GM18951 (cell line): ENCODE results near the gene CDKAL1.

ENCODE experiments used
- POLR2A ChIP-seq: IDR thresholded peaks from 4 replicates; pipeline ENCODE4 v1.6.1; 2011; ENCODE audit warnings: mild to moderate bottlenecking; ENCODE audit not compliant: insufficient read length, insufficient read depth; ENCODE audit errors: extremely low read depth
- in situ Hi-C: fragments of 300-500 bp; cut with MboI; formaldehyde crosslinking; loops from one replicate; pipeline ENCODE4 v1.12.0; 2022; ENCODE audit warnings: low sequenced_read_pairs, mixed read lengths, inconsistent platforms; ENCODE audit not compliant: unreplicated experiment

CDKAL1 gene

DNA sequence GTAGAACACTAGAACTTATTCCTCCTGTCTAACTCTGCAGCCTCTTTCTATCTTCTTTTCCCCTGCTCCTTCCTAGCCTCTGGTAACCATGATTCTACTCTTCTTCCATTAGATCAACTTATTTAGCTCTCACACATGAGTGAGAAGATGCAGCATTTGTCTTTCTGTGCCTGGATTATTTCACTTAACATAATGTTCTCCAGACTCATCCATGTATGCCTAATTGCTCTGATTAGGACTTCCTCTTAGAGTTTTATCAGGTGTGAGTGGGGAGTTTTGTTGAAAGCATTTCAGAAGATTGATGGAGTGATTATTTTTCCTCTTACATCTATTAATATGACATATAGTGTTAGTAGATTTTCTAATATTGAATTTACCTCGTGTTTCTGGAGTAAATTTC lies 140.4 kb downstream of the CDKAL1 start:
- TF ChIP-seq POLR2A, result no peak
- in situ Hi-C loops, result no loop called here

DNA sequence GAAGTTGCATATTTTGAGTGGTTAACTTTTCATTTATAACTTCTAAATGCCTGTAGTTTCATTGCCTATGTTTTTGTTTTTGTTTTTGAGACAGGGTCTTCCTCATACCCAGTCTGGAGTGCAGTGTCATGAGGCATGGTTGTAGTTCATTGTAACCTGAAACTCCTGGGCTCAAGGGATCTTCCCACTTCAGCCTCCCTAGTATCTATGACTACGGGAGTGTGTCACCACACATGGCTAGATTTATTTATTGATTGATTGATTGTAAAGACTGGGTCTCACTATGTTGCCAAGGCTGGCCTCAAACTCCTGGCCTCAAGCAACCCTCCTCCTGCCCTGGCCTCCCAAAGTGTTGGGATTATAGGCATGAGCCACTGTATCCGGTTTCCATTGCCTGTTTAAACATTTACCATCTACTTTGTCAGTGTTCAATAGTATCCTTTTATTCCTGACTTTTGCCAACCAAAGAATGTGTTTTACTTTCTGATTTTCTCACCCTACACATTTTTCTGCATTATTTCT lies 144.6 kb downstream of the CDKAL1 start:
- in situ Hi-C loops, result no loop called here
- no peak for TF ChIP-seq POLR2A

DNA sequence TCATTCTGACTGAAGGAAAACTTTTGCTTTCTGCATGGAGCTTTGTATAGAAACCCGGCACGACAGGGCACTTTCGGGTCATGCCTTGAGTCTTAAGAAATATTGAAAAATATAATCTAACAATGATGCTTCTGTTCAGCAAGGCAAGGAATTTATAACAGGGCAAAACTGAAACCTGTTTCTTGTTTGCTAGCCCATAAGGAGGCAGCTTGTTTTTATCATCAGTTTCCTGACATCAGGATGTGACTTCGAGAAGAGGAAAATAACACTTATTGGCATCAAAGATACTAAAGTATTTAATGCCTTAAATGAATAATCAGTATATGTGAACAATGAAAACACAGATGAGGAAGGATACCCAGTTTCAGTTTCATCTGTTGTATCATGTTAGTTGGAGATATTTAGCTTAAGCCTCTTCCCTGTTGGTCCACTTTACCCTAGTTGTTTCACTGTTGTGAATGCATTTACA lies 146.5 kb downstream of the CDKAL1 start:
- in situ Hi-C loops, result no loop called here
- no peak for TF ChIP-seq POLR2A

DNA sequence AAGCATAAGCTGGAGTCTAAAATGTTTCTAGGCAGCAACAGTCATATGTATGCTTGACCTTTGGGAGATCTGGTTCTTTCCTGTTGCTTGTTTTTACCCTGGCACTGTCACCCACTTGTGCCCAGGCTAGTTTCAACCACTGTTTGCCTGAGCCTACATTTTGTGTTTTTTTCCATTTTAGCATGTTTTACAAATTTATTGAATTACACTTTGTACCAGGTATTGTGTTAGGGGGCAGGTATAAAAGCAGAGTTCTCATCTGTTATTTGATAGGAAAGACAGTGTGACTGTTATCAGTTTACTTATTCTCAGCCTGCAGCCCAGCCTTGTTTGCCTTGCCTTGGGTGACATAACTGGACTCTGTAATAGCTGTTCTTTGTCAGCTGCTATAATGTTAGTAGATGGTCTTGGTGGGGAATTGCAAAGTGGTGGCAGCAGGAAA lies 147.0 kb downstream of the CDKAL1 start:
- in situ Hi-C loops, result no loop called here
- TF ChIP-seq POLR2A, result no peak

DNA sequence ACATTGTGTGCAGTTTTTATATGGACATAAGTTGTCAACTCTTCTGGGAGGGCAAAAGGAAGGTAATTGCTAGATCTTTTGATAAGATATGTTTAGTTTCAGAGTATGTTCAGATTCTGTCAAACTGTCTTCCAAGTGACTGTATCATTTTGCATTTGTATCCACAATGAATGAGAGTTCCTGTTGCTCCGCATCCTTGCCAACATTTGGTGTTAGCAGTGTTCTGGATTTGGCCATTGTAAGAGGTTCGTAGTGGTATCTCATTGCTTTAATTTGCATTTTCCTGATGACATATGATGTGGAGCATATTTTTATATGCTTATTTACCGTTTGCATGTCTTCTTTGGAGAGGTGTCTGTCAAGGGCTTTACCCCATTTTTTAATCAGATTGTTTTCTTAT lies 150.2 kb downstream of the CDKAL1 start:
- TF ChIP-seq POLR2A, result no peak
- in situ Hi-C loops, result no loop called here

DNA sequence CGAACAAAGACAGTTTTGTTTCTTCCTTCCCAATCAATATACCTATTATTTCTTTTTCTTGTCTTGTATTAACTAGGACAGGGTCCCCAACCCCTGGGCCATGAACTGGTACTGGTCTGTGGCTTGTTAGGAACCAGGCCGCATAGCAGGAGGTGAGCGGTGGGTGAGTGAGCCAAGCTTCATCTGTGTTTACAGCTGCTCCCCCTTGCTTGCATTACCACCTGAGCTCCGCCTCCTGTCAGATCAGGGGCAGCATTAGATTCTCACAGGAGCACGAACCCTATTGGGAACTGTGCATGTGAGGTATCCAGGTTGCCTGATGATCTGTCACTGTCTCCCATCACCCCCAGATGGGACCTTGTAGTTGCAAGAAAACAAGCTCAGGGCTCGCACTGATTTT lies 151.9 kb downstream of the CDKAL1 start:
- in situ Hi-C loops, result no loop called here
- no peak for TF ChIP-seq POLR2A

DNA sequence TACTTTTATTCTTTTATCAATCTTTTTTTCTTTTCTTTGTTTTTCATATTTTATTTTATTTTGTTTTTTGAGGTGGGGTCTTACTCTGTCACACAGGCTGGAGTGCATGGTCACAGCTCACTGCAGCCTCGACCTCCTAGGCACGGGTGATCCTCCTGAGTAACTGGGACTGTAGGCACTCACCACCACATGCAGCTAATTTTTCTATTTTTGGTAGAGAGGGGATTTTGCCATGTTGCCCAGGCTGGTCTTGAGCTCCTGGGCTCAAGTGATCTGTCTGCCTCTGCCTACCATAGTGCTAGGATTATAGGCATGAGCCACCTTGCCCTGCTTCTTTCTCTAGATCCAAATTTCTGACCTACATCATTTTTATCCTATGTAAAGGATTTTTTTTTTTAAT lies 153.2 kb downstream of the CDKAL1 start:
- in situ Hi-C loops, result no loop called here
- no peak for TF ChIP-seq POLR2A

DNA sequence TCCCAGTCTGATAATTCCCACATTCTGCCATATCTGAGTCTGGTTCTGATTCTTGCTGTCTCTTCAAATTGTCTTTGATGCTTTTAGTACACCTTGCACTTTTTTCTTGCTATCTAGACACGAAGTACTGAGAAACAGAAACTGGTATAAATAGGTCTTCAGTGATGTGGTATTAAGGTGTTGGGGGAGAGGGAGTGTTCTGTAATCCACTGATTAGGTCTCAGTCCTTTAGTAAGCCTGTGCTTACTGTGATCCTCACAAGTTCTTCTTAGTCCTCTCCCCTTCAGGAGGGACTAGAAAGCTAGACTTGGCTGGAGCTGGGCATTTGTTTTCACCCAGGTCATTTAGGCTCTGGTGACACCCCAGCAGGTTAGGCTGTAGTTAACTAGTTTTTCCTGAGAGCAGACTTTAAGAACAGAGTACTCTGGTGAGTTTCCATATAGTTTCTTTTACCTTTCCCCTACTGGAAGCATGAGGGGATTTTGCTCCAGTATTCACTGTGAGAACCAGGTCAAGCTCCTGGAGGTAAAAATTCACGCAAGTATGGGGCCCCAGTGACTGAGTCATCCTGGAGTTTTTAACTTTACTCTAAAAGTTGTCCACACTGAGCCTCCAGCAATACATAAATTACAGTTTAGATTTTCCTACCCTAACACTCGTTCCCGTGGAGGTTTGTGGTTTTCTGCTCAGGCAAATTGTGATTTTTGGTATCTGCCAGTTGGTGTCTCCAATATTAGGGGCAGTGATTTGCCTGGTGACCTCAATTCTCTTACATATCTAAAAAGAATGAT lies 154.6 kb downstream of the CDKAL1 start:
- no peak for TF ChIP-seq POLR2A
- in situ Hi-C loops, result no loop called here

DNA sequence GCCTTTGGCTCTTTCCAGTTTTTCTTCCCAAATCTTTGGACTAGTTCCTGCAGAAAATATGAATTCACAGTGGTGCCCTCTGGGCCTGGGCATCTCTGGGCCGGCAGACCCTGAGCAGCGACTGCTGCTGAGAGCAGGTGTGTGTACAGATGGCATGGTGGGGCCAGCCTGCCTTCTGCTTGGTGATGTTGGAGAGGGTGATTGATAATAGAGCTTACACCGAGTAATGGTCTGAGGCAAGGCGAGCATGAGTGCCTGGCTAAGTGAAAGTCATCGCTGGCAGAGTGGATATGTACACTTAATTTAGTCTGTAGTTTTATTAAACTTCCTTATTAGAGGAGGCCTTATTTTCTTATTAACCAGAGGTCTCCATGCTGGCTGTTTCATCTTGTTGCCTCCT lies 156.9 kb downstream of the CDKAL1 start:
- in situ Hi-C loops, result no loop called here

DNA sequence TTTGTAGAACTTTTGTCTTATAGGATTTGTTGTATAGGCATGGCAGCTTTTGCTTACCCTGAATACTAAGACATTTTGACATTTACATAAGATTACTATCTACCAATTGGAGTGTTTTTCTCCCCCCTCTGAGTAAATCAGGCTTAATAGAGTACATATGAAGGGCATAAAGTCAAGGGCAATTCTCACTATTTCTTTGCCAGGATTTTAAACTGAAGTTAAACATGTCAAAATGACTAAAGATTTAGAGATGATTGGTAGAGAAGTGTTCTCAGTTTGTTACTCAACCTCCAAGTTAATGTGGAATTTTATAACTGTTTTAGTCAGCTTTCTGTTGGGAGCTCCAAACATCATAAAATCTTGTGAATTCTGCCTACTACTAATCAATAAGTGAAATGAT lies 157.8 kb downstream of the CDKAL1 start:
- in situ Hi-C loops, result no loop called here

More for the DNA sequence above, 156.9 kb downstream of the CDKAL1 start:
- no peak for TF ChIP-seq POLR2A

DNA sequence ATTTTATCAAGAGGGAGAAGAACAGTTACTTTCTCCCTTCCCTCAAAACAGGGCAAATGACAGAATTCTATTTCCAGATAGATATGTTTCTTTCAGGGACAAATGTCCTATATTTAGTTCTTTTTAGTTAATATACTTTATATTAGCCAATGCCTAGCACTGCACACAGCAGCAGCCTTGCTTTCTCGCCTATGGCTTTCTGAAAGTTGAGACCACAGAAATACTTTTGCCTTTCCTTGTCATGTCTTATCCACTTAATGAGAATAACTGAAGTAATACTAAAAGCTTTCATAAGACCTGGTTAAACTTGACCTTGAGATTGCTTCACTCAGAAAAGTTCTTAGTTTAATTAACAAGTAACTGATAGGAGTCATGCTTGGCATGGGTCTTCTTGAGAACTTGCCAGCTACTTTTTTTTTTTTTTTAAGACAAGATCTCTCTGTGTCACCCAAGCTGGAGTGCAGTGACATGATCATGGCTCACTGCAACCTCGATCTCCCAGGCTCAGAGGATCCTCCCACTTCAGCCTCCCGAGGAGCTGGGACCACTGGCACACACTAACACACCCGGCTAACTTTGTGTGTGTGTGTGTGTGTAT lies 159.3 kb downstream of the CDKAL1 start:
- in situ Hi-C loops, result no loop called here
- no peak for TF ChIP-seq POLR2A

More for the DNA sequence above, 157.8 kb downstream of the CDKAL1 start:
- TF ChIP-seq POLR2A, result no peak

DNA sequence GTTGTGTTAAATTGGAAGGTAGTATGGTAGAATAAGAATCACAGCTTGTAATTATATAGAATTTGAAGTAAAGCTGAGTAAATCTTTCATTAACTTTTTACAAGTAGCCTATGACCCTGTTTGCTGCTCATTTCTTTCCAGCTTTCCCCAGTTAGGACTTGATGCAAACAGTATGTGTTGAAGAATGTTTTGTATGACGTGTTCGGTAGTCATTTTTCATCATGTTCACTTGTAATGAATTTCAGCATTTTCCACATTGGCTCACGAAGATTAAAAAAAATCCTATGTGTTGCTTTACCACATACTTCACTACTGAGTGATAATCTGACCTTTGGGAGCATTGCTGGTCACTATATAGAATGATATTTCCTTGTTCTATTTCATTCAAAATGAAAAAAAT lies 162.4 kb downstream of the CDKAL1 start:
- no peak for TF ChIP-seq POLR2A
- in situ Hi-C loops, result no loop called here

DNA sequence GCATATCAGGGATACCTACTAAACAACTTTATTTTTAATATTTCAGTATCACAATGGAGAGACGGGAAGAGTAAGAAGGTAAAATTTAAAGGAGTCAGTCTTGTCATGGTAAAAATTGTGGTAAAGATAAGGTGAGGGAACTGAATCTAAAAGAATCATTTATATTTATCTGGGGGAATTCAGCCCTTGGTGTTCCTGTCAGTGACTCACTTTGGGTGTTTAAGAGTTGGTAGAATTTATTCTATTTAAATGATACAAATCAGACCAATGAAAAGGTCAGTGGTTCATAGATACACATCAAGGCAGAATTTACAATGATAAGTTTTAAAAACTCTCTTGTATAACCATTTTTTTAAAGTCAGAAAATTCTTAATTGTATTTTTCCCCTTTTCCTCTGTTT lies 164.4 kb downstream of the CDKAL1 start:
- in situ Hi-C loops, result no loop called here

DNA sequence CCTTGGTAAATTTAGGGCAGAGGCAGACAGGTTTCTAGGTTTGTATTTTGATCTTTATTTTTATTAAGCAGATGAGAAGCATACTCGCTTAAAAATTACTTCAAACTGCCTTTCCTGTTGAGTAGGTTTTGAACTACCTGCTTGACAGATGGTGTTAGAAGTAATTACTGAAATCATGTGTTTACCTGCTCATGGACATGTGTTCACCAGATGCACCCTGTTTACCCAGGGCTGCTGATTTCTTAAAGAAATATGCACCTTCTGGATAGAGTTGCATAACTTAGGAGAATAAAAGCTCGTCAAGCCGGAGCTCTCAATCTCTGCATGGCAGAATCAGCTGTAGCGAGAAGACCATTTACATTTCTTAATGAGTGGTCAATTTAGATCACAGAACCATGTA lies 165.1 kb downstream of the CDKAL1 start:
- in situ Hi-C loops, result no loop called here
- TF ChIP-seq POLR2A, result no peak

More for the DNA sequence above, 164.4 kb downstream of the CDKAL1 start:
- no peak for TF ChIP-seq POLR2A
